ENCODE data around the gene KHNYN.

GRCh38 chr14:24404814-24405213 lies 24.9 kb upstream of the KHNYN start:
- TF ChIP-seq CTCF (IDR thresholded peaks at IDR 0.05) (no peak), POLR2AphosphoS5 (IDR thresholded peaks at IDR 0.05) (no peak)
